ENCODE data around the gene RENBP.

DNA sequence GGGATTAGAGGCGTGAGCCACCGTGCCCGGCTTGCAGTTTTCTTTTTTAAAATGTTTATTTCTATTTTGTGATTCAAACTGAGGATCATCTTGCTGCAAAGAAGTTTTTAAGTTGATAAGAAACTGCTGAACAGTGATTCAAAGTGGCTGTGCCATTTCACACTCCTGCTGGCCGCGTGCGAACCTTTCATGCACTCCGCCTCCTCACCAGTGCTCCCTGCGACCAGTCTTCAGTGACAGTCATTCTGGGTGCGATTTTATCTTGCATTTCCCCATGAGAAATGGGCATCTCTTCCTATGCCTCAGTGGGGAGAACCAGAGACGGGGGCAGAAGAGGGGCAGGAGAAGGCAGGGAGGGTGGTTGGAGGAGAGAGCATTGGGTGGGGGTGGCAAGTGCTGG is 49.5 kb upstream of the RENBP start:
- TF ChIP-seq, protein P1, sequence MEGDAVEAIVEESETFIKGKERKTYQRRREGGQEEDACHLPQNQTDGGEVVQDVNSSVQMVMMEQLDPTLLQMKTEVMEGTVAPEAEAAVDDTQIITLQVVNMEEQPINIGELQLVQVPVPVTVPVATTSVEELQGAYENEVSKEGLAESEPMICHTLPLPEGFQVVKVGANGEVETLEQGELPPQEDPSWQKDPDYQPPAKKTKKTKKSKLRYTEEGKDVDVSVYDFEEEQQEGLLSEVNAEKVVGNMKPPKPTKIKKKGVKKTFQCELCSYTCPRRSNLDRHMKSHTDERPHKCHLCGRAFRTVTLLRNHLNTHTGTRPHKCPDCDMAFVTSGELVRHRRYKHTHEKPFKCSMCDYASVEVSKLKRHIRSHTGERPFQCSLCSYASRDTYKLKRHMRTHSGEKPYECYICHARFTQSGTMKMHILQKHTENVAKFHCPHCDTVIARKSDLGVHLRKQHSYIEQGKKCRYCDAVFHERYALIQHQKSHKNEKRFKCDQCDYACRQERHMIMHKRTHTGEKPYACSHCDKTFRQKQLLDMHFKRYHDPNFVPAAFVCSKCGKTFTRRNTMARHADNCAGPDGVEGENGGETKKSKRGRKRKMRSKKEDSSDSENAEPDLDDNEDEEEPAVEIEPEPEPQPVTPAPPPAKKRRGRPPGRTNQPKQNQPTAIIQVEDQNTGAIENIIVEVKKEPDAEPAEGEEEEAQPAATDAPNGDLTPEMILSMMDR (IDR thresholded peaks at IDR 0.05), result no peak
- TF ChIP-seq ZFX (IDR thresholded peaks at IDR 0.05; ENCODE audit: borderline replicate concordance), result no peak

Measured in 22Rv1 (cell line).